Naive B cell (primary cell): ENCODE data around the gene AK2. TPM values are rescaled to one million over a fixed set of nuclear protein-coding genes. Genes with fewer than 3 reads are reported as not detected.
"Not testable (repeated sequence)": the region's sequence is repeated elsewhere in the genome, so short reads cannot be mapped to it uniquely, and the experiment has no call there.

ENCODE experiments used
- ATAC-seq, 2 donors: fragments of 150-1000 bp; cut with Tn5 transposase; 2 replicates each; pipeline ENCODE4 v1.10.0; 2021; ENCODE audit warnings: low read depth in 2 of 2, mild to moderate bottlenecking in 2 of 2, moderate library complexity in 2 of 2
- DNase-seq: peaks from one replicate; pipeline ENCODE4 v3.0.0; 2022
- H3K27ac Mint-ChIP-seq, 6 donors: one replicate each; pipeline ENCODE4 v1.8.0; 2020 to 2022; ENCODE audit warnings: mild to moderate bottlenecking in 6 of 6, mixed read lengths in 6 of 6, moderate library complexity in 5 of 6, inconsistent platforms in 2 of 6
- H3K27me3 Mint-ChIP-seq, 3 donors: one replicate each; pipeline ENCODE4 v1.8.0; 2021 to 2022; ENCODE audit warnings: mixed read lengths in 3 of 3, mild to moderate bottlenecking in 1 of 3
- H3K36me3 Mint-ChIP-seq, 2 donors: one replicate each; pipeline ENCODE4 v1.8.0; 2020 to 2022; ENCODE audit warnings: mixed read lengths in 2 of 2, inconsistent platforms in 1 of 2, mild to moderate bottlenecking in 1 of 2
- H3K4me1 Mint-ChIP-seq, 3 donors: one replicate each; pipeline ENCODE4 v1.8.0; 2020 to 2022; ENCODE audit warnings: mixed read lengths in 3 of 3, inconsistent platforms in 1 of 3, mild to moderate bottlenecking in 1 of 3, moderate library complexity in 1 of 3
- H3K4me3 Mint-ChIP-seq, 8 donors: one replicate each; pipeline ENCODE4 v1.8.0; 2020 to 2022; ENCODE audit warnings: mild to moderate bottlenecking in 8 of 8, mixed read lengths in 8 of 8, moderate library complexity in 8 of 8, inconsistent platforms in 2 of 8
- H3K9me3 Mint-ChIP-seq, 7 donors: one replicate each; pipeline ENCODE4 v1.8.0; 2020 to 2022; ENCODE audit warnings: mixed read lengths in 7 of 7, mild to moderate bottlenecking in 5 of 7, inconsistent platforms in 2 of 7, moderate library complexity in 1 of 7
- polyA plus RNA-seq, 6 donors: library from polyadenylated mRNA; unstranded; fragments of 300-500 nt; fragmentation: Illumina TruSeq; gene quantifications; one replicate each; pipeline ENCODE4 v1.2.3, GENCODE V29; 2021; ENCODE audit warnings: low read depth in 6 of 6

The AK2 gene
- polyA plus RNA-seq, 6 donors from 2014 or later, result 107 to 151 (median 134) TPM

GRCh38 chr1:32998997-32999396, 37.7 kb downstream of the AK2 start:
- Mint-ChIP-seq H3K9me3 (peaks cover 0 to 1% (median 0%) of the 10 kb centered on the region in 7 donors), H3K27ac (no peak overlapping the region)

GRCh38 chr1:32998064-32998463, 38.6 kb downstream of the AK2 start:
- Mint-ChIP-seq H3K4me1 (peaks cover 32 to 37% (median 33%) of the 10 kb centered on the region in 3 donors), H3K4me3 (no peak overlapping the region)
- no peak for ATAC-seq

More at GRCh38 chr1:32998997-32999396, 37.7 kb downstream of the AK2 start:
- Mint-ChIP-seq H3K36me3 (no peaks in the 10 kb centered on the region), H3K27me3 (no peaks in the 10 kb centered on the region), H3K4me1 (peaks cover 23 to 28% (median 26%) of the 10 kb centered on the region in 3 donors), H3K4me3 (no peak overlapping the region)
- ATAC-seq (no peak), DNase-seq (no peak)

GRCh38 chr1:32997381-32997891, 39.2 kb downstream of the AK2 start:
- ATAC-seq (no peak), DNase-seq (no peak)
- Mint-ChIP-seq H3K4me1 (peaks cover 38 to 44% (median 39%) of the 10 kb centered on the region in 3 donors), H3K27ac (peak overlapping the region in 4 of 6 donors; percentile 17 to 60 (median 42)), H3K4me3 (no peak overlapping the region), H3K27me3 (no peaks in the 10 kb centered on the region), H3K9me3 (peaks cover 0 to 1% (median 0%) of the 10 kb centered on the region in 7 donors), H3K36me3 (no peaks in the 10 kb centered on the region)

More at GRCh38 chr1:32998064-32998463, 38.6 kb downstream of the AK2 start:
- Mint-ChIP-seq H3K36me3 (no peaks in the 10 kb centered on the region), H3K27me3 (no peaks in the 10 kb centered on the region), H3K27ac (peak overlapping the region in 4 of 6 donors; percentile 29 to 91 (median 58)), H3K9me3 (peaks cover 0 to 1% (median 0%) of the 10 kb centered on the region in 7 donors)
- DNase-seq, result no peak

- peaks cover 58 to 70% (median 69%) of the 10 kb centered on the region in 3 donors for H3K4me1 Mint-ChIP-seq
- peak overlapping the region; percentile 72 to 99 (median 94) for H3K27ac Mint-ChIP-seq
- H3K9me3 Mint-ChIP-seq, ATAC-seq, H3K36me3 Mint-ChIP-seq, H3K27me3 Mint-ChIP-seq: not testable (repeated sequence)
- peak overlapping the region; percentile 40 to 89 (median 84) for H3K4me3 Mint-ChIP-seq
- DNase-seq, result peak; percentile 47
Observed at GRCh38 chr1:32993324-32993636, 43.4 kb downstream of the AK2 start.

- ATAC-seq (peak; percentile 88 to 89), DNase-seq (peak; percentile 72)
- no peaks in the 10 kb centered on the region for H3K27me3 Mint-ChIP-seq
- H3K27ac Mint-ChIP-seq, result peak overlapping the region; percentile 72 to 99 (median 94)
- peak overlapping the region; percentile 40 to 89 (median 84) for H3K4me3 Mint-ChIP-seq
- H3K36me3 Mint-ChIP-seq, result no peaks in the 10 kb centered on the region
- peaks cover 0 to 1% (median 0%) of the 10 kb centered on the region in 7 donors for H3K9me3 Mint-ChIP-seq
- peaks cover 52 to 64% (median 63%) of the 10 kb centered on the region in 3 donors for H3K4me1 Mint-ChIP-seq
Observed at GRCh38 chr1:32992489-32993323, 44.0 kb downstream of the AK2 start.

GRCh38 chr1:32991819-32992488, 44.7 kb downstream of the AK2 start:
- ATAC-seq, result peak; percentile 32
- no peak for DNase-seq
- H3K36me3 Mint-ChIP-seq, result no peaks in the 10 kb centered on the region
- peaks cover 0 to 1% (median 0%) of the 10 kb centered on the region in 7 donors for H3K9me3 Mint-ChIP-seq
- no peaks in the 10 kb centered on the region for H3K27me3 Mint-ChIP-seq
- H3K27ac Mint-ChIP-seq, result peak overlapping the region; percentile 88 to 99 (median 94)
- peaks cover 46 to 59% (median 59%) of the 10 kb centered on the region in 3 donors for H3K4me1 Mint-ChIP-seq
- peak overlapping the region; percentile 40 to 89 (median 84) for H3K4me3 Mint-ChIP-seq

- no peak for ATAC-seq
- DNase-seq, result no peak
- Mint-ChIP-seq H3K36me3 (no peaks in the 10 kb centered on the region), H3K27ac (peak overlapping the region in 5 of 6 donors; percentile 67 to 96 (median 91)), H3K27me3 (no peaks in the 10 kb centered on the region), H3K4me3 (peak overlapping the region in 5 of 8 donors; percentile 49 to 86 (median 71)), H3K9me3 (peaks cover 0 to 1% (median 0%) of the 10 kb centered on the region in 7 donors), H3K4me1 (peaks cover 49 to 59% (median 59%) of the 10 kb centered on the region in 3 donors)
Observed at GRCh38 chr1:32991386-32991785, 45.3 kb downstream of the AK2 start.

- peak overlapping the region in 5 of 8 donors; percentile 13 to 78 (median 62) for H3K4me3 Mint-ChIP-seq
- no peak for DNase-seq
- peaks cover 0 to 1% (median 0%) of the 10 kb centered on the region in 7 donors for H3K9me3 Mint-ChIP-seq
- H3K36me3 Mint-ChIP-seq, result no peaks in the 10 kb centered on the region
- H3K27me3 Mint-ChIP-seq, result no peaks in the 10 kb centered on the region
- ATAC-seq, result no peak
- H3K4me1 Mint-ChIP-seq, result peaks cover 47 to 61% (median 59%) of the 10 kb centered on the region in 3 donors
- peak overlapping the region in 4 of 6 donors; percentile 67 to 96 (median 93) for H3K27ac Mint-ChIP-seq
Observed at GRCh38 chr1:32990887-32991286, 45.8 kb downstream of the AK2 start.

GRCh38 chr1:32989160-32990050, 47.3 kb downstream of the AK2 start:
- H3K27ac Mint-ChIP-seq, result peak overlapping the region; percentile 34 to 91 (median 83)
- no peak for ATAC-seq
- peak overlapping the region in 2 of 8 donors; percentile 2 to 24 for H3K4me3 Mint-ChIP-seq
- DNase-seq, result no peak
- no peaks in the 10 kb centered on the region for H3K27me3 Mint-ChIP-seq
- H3K36me3 Mint-ChIP-seq, result no peaks in the 10 kb centered on the region
- H3K4me1 Mint-ChIP-seq, result peaks cover 46 to 62% (median 56%) of the 10 kb centered on the region in 3 donors
- H3K9me3 Mint-ChIP-seq, result no peaks in the 10 kb centered on the region

GRCh38 chr1:32988665-32989064, 48.0 kb downstream of the AK2 start:
- Mint-ChIP-seq H3K36me3 (no peaks in the 10 kb centered on the region), H3K4me1 (peaks cover 46 to 63% (median 52%) of the 10 kb centered on the region in 3 donors), H3K4me3 (no peak overlapping the region), H3K27ac (peak overlapping the region in 2 of 6 donors; percentile 48 to 91), H3K27me3 (no peaks in the 10 kb centered on the region), H3K9me3 (no peaks in the 10 kb centered on the region)
- no peak for DNase-seq
- ATAC-seq, result no peak

- H3K4me1 Mint-ChIP-seq, result peaks cover 34 to 55% (median 47%) of the 10 kb centered on the region in 3 donors
- H3K9me3 Mint-ChIP-seq, result no peaks in the 10 kb centered on the region
- no peak overlapping the region for H3K4me3 Mint-ChIP-seq
- H3K27ac Mint-ChIP-seq, result no peak overlapping the region
- ATAC-seq (no peak), DNase-seq (no peak)
- H3K36me3 Mint-ChIP-seq, result no peaks in the 10 kb centered on the region
- no peaks in the 10 kb centered on the region for H3K27me3 Mint-ChIP-seq
Observed at GRCh38 chr1:32985226-32985625, 51.5 kb downstream of the AK2 start.

GRCh38 chr1:32984455-32985171, 52.1 kb downstream of the AK2 start:
- peak overlapping the region in 2 of 6 donors; percentile 59 to 82 for H3K27ac Mint-ChIP-seq
- DNase-seq, result no peak

More at GRCh38 chr1:32984455-32985171, 52.1 kb downstream of the AK2 start:
- Mint-ChIP-seq H3K36me3 (no peaks in the 10 kb centered on the region), H3K4me1 (peaks cover 36 to 54% (median 46%) of the 10 kb centered on the region in 3 donors), H3K4me3 (no peak overlapping the region), H3K27me3 (no peaks in the 10 kb centered on the region), H3K9me3 (no peaks in the 10 kb centered on the region)
- ATAC-seq, result no peak
